ENCODE measurements around the gene REEP5.

The REEP5 gene

GRCh38 chr5:112854651-112855050 lies 67.4 kb downstream of the REEP5 start:
- TF ChIP-seq CTCF (IDR thresholded peaks at IDR 0.05; ENCODE audit: low read depth, low read length): no peak
- H3K4me3 ChIP-seq (replicated peaks in 1 of 2; ENCODE audit: low read depth in 2 of 2, low read length in 2 of 2): no peak overlapping the region
- no peak for DNase-seq (ENCODE audit: low read depth in 2 of 2)

- H3K4me3 ChIP-seq (replicated peaks in 1 of 2; ENCODE audit: low read depth in 2 of 2, low read length in 2 of 2): no peak overlapping the region
- no peak for TF ChIP-seq CTCF (IDR thresholded peaks at IDR 0.05; ENCODE audit: low read depth, low read length)
- no peak for DNase-seq (ENCODE audit: low read depth in 2 of 2)
These were observed 72.1 kb downstream of the REEP5 start for GRCh38 chr5:112849912-112850311.

GRCh38 chr5:112848116-112848811 lies 73.8 kb downstream of the REEP5 start:
- TF ChIP-seq CTCF (IDR thresholded peaks at IDR 0.05; ENCODE audit: low read depth, low read length): peak; percentile 74
- no peak overlapping the region for H3K4me3 ChIP-seq (replicated peaks in 1 of 2; ENCODE audit: low read depth in 2 of 2, low read length in 2 of 2)
- DNase-seq (ENCODE audit: low read depth in 2 of 2): peak; percentile 82 to 84

DNA sequence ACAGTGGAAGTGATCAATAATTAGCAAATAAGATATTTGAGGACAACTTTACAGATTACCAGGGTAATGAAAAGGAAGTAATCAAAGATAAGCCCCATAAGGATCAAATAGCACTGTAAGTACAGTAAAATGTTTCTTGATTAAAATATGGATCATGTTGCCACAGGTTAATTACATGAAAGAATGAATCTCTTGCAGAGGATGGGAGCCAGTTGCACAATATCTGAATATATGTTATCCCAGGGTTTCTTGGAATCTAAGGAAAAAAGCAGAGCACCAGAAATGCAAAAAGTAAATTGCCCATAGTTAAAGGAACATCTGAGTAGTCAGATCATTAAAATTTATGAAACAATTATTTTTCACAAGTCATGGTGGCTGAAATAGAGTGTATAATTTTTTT lies 74.7 kb downstream of the REEP5 start:
- TF ChIP-seq CTCF (IDR thresholded peaks at IDR 0.05; ENCODE audit: low read depth, low read length): no peak
- no peak overlapping the region for H3K4me3 ChIP-seq (replicated peaks in 1 of 2; ENCODE audit: low read depth in 2 of 2, low read length in 2 of 2)
- DNase-seq (ENCODE audit: low read depth in 2 of 2): no peak

DNA sequence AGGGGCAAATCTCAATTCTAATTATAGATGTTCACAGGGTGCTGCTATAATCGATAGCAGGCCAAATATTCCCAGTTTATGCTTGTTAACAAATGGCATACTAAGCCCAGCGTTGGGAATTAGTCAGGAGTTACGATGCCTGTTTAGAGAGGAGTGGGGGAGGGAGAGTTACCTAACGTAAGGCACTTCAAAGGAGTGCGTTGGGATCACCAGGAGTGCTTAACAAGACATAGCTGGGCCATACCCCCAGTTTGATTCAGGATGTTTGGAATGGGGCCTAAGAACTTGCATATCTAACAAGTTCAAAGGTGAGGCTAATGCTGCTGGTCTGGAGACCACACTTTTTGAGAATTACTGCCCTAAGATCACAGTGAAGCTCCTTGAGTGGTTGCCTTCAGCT lies 75.5 kb downstream of the REEP5 start:
- no peak for TF ChIP-seq CTCF (IDR thresholded peaks at IDR 0.05; ENCODE audit: low read depth, low read length)
- DNase-seq (ENCODE audit: low read depth in 2 of 2): no peak
- H3K4me3 ChIP-seq (replicated peaks in 1 of 2; ENCODE audit: low read depth in 2 of 2, low read length in 2 of 2): no peak overlapping the region

DNA sequence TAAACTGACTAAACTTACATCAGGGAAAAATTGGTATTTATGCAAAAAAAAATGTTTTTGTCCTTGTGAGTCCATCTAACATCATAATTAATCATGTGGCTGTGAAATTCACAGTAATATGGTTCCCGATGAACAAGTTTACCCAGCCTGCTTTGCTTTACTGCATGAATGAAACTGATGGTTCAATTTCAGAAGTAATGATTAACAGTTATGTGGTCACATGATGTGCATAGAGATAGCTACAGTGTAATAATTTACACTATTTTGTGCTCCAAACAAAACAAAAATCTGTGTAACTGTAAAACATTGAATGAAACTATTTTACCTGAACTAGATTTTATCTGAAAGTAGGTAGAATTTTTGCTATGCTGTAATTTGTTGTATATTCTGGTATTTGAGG lies 77.5 kb downstream of the REEP5 start:
- DNase-seq (ENCODE audit: low read depth in 2 of 2): no peak
- no peak for TF ChIP-seq CTCF (IDR thresholded peaks at IDR 0.05; ENCODE audit: low read depth, low read length)
- H3K4me3 ChIP-seq (replicated peaks in 1 of 2; ENCODE audit: low read depth in 2 of 2, low read length in 2 of 2): no peak overlapping the region

DNA sequence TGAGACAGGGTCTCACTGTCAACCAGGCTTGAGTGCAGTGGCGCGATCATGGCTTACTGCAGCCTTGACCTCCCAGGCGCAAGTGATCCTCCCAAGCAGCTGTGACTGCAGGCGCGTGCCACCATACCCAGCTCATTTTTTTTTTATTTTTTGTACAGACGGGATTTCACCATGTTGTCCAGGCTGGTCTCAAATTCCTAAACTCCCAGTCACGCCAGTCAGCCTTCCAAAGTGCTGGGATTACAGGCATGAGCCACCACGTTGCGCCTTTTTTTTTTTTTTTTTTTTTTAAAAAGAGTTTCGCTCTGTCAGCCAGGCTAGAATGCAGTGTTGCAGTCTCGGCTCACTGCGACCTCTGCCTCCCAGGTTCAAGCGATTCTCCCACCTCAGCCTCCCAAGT lies 88.1 kb downstream of the REEP5 start:
- no peak for TF ChIP-seq CTCF (IDR thresholded peaks at IDR 0.05; ENCODE audit: low read depth, low read length)

More for the DNA sequence above, 88.1 kb downstream of the REEP5 start:
- no peak overlapping the region for H3K4me3 ChIP-seq (replicated peaks in 1 of 2; ENCODE audit: low read depth in 2 of 2, low read length in 2 of 2)
- DNase-seq (ENCODE audit: low read depth in 2 of 2): no peak

Measured in cardiac fibroblast (primary cell).